Activated CD8-positive, alpha-beta memory T cell treated with anti-CD3 and anti-CD28 coated beads, Interleukin-2, amount 10 ng/mL, durations not matched to agents 7 days and 5 days (primary cell): ENCODE data around the gene GMPPB. TPM values are rescaled to one million over a fixed set of nuclear protein-coding genes. Genes with fewer than 3 reads are reported as not detected.

ENCODE experiments used
- ATAC-seq: fragments of 150-1000 bp; cut with Tn5 transposase; one replicate; pipeline ENCODE4 v1.10.0; 2021; ENCODE audit warnings: moderate library complexity
- CTCF ChIA-PET: fragments of 350-600 bp; sonication (Branson Sonifier 250); formaldehyde crosslinking; loops from one replicate; lab custom pipeline; 2021; ENCODE audit warnings: antibody characterized with exemption; lab: Charles Lee
- DNase-seq: peaks from one replicate; pipeline ENCODE4 v3.0.0-alpha.2; 2020
- H3K27ac Mint-ChIP-seq: one replicate; pipeline ENCODE4 v1.8.0; 2021; ENCODE audit warnings: mild to moderate bottlenecking, mixed read lengths
- H3K27me3 Mint-ChIP-seq: one replicate; pipeline ENCODE4 v1.8.0; 2021; ENCODE audit warnings: mixed read lengths
- H3K36me3 Mint-ChIP-seq: one replicate; pipeline ENCODE4 v1.8.0; 2021; ENCODE audit warnings: mild to moderate bottlenecking, mixed read lengths
- H3K4me1 Mint-ChIP-seq: one replicate; pipeline ENCODE4 v1.8.0; 2021; ENCODE audit warnings: mixed read lengths
- H3K4me3 Mint-ChIP-seq: one replicate; pipeline ENCODE4 v1.8.0; 2021; ENCODE audit warnings: mild to moderate bottlenecking, moderate library complexity, mixed read lengths
- H3K9me3 Mint-ChIP-seq: one replicate; pipeline ENCODE4 v1.8.0; 2022; ENCODE audit warnings: low read depth, mixed read lengths
- total RNA-seq, 2 experiments: library from RNA; stranded (reverse); gene quantifications; one replicate each; pipeline ENCODE4 v1.2.3, GENCODE V29; 2021

The GMPPB gene
- total RNA-seq, 2 experiments from 2014 or later = 46.6 to 47.9 TPM

- DNase-seq (no peak), ATAC-seq (no peak)
- H3K27me3 Mint-ChIP-seq = no peaks in the 10 kb centered on the region
- no peaks in the 10 kb centered on the region for H3K9me3 Mint-ChIP-seq
- no peak overlapping the region for H3K4me3 Mint-ChIP-seq
- H3K27ac Mint-ChIP-seq = no peak overlapping the region
- CTCF ChIA-PET = interaction anchor here (0.8 kb wide), 1 partner anchor 13 kb away, joined by 3 read pairs; no protein-coding TSS in a partner anchor
- peaks cover under 1% of the 10 kb centered on the region for H3K36me3 Mint-ChIP-seq
- peaks cover 34% of the 10 kb centered on the region for H3K4me1 Mint-ChIP-seq
These were observed 7.6 kb downstream of the GMPPB start for GRCh38 chr3:49716169-49716568.

- no peak overlapping the region for H3K27ac Mint-ChIP-seq
- ATAC-seq = no peak
- H3K9me3 Mint-ChIP-seq = no peaks in the 10 kb centered on the region
- H3K4me1 Mint-ChIP-seq = peaks cover 39% of the 10 kb centered on the region
- no peaks in the 10 kb centered on the region for H3K36me3 Mint-ChIP-seq
- no peak overlapping the region for H3K4me3 Mint-ChIP-seq
- no peaks in the 10 kb centered on the region for H3K27me3 Mint-ChIP-seq
- CTCF ChIA-PET = interaction anchor here (1.1 kb wide), 1 partner anchor 12 kb away, joined by 4 read pairs; no protein-coding TSS in a partner anchor
- no peak for DNase-seq
These were observed 8.1 kb downstream of the GMPPB start for GRCh38 chr3:49715611-49716121.

GRCh38 chr3:49714728-49715550, 8.8 kb downstream of the GMPPB start:
- Mint-ChIP-seq H3K27ac (no peak overlapping the region), H3K27me3 (no peaks in the 10 kb centered on the region), H3K4me3 (no peak overlapping the region), H3K9me3 (no peaks in the 10 kb centered on the region), H3K36me3 (no peaks in the 10 kb centered on the region), H3K4me1 (peaks cover 41% of the 10 kb centered on the region)
- CTCF ChIA-PET = interaction anchor here (1.1 kb wide), 1 partner anchor 11 kb away, joined by 4 read pairs; no protein-coding TSS in a partner anchor
- ATAC-seq (no peak), DNase-seq (no peak)

- no peak for DNase-seq
- H3K27ac Mint-ChIP-seq = peak overlapping the region; percentile 78
- no peaks in the 10 kb centered on the region for H3K27me3 Mint-ChIP-seq
- H3K4me1 Mint-ChIP-seq = peaks cover 30% of the 10 kb centered on the region
- no peaks in the 10 kb centered on the region for H3K9me3 Mint-ChIP-seq
- CTCF ChIA-PET = interaction anchor here (1.2 to 1.9 kb wide), 3 partner anchors 10 to 174 kb away, joined by 4 to 8 read pairs (median 5); no protein-coding TSS in a partner anchor
- no peak overlapping the region for H3K4me3 Mint-ChIP-seq
- ATAC-seq = no peak
- no peaks in the 10 kb centered on the region for H3K36me3 Mint-ChIP-seq
These were observed 10.2 kb downstream of the GMPPB start for GRCh38 chr3:49713336-49714105.

GRCh38 chr3:49712631-49713317, 11.0 kb downstream of the GMPPB start:
- Mint-ChIP-seq H3K27ac (peak overlapping the region; percentile 78), H3K36me3 (no peaks in the 10 kb centered on the region), H3K9me3 (no peaks in the 10 kb centered on the region), H3K27me3 (no peaks in the 10 kb centered on the region), H3K4me1 (peaks cover 28% of the 10 kb centered on the region), H3K4me3 (no peak overlapping the region)
- CTCF ChIA-PET = interaction anchor here (1.0 to 2.5 kb wide), 7 partner anchors 8 to 278 kb away, joined by 3 to 11 read pairs (median 5); partner anchors contain the start of gene AMIGO3
- ATAC-seq = peak; percentile 45
- peak; percentile 64 for DNase-seq

- CTCF ChIA-PET = interaction anchor here (0.7 to 2.5 kb wide), 9 partner anchors 8 to 279 kb away, joined by 3 to 11 read pairs (median 4); partner anchors contain the start of gene AMIGO3
- Mint-ChIP-seq H3K4me1 (peaks cover 28% of the 10 kb centered on the region), H3K27me3 (no peaks in the 10 kb centered on the region), H3K4me3 (peak overlapping the region; percentile 7), H3K36me3 (no peaks in the 10 kb centered on the region), H3K27ac (peak overlapping the region; percentile 78), H3K9me3 (no peaks in the 10 kb centered on the region)
- ATAC-seq (no peak), DNase-seq (no peak)
These were observed 11.6 kb downstream of the GMPPB start for GRCh38 chr3:49712166-49712565.

GRCh38 chr3:49711489-49711888, 12.3 kb downstream of the GMPPB start:
- H3K9me3 Mint-ChIP-seq = no peaks in the 10 kb centered on the region
- CTCF ChIA-PET = interaction anchor here (0.7 to 2.5 kb wide), 6 partner anchors 8 to 174 kb away, joined by 3 to 11 read pairs (median 4); partner anchors contain the start of gene AMIGO3
- peak; percentile 71 for DNase-seq
- peaks cover 28% of the 10 kb centered on the region for H3K4me1 Mint-ChIP-seq
- peak; percentile 50 for ATAC-seq
- no peaks in the 10 kb centered on the region for H3K36me3 Mint-ChIP-seq
- H3K27ac Mint-ChIP-seq = peak overlapping the region; percentile 78
- H3K27me3 Mint-ChIP-seq = no peaks in the 10 kb centered on the region
- H3K4me3 Mint-ChIP-seq = peak overlapping the region; percentile 0

GRCh38 chr3:49709852-49710251, 13.9 kb downstream of the GMPPB start:
- Mint-ChIP-seq H3K27ac (no peak overlapping the region), H3K9me3 (no peaks in the 10 kb centered on the region), H3K4me3 (no peak overlapping the region), H3K36me3 (no peaks in the 10 kb centered on the region), H3K4me1 (peaks cover 28% of the 10 kb centered on the region), H3K27me3 (no peaks in the 10 kb centered on the region)
- DNase-seq (no peak), ATAC-seq (no peak)
- CTCF ChIA-PET = interaction anchor here (1.0 kb wide), 1 partner anchor 10 kb away, joined by 3 read pairs; the partner anchor contains the start of gene AMIGO3

- CTCF ChIA-PET = no interaction called here
- H3K27me3 Mint-ChIP-seq = no peaks in the 10 kb centered on the region
- H3K4me3 Mint-ChIP-seq = no peak overlapping the region
- ATAC-seq (no peak), DNase-seq (no peak)
- no peak overlapping the region for H3K27ac Mint-ChIP-seq
- H3K4me1 Mint-ChIP-seq = peaks cover 15% of the 10 kb centered on the region
- no peaks in the 10 kb centered on the region for H3K9me3 Mint-ChIP-seq
- no peaks in the 10 kb centered on the region for H3K36me3 Mint-ChIP-seq
These were observed 16.7 kb downstream of the GMPPB start for GRCh38 chr3:49707113-49707480.

- CTCF ChIA-PET = no interaction called here
- Mint-ChIP-seq H3K9me3 (no peaks in the 10 kb centered on the region), H3K4me1 (peaks cover 10% of the 10 kb centered on the region), H3K4me3 (no peak overlapping the region), H3K27me3 (no peaks in the 10 kb centered on the region), H3K36me3 (no peaks in the 10 kb centered on the region), H3K27ac (no peak overlapping the region)
- DNase-seq (no peak), ATAC-seq (no peak)
These were observed 17.2 kb downstream of the GMPPB start for GRCh38 chr3:49706456-49707112.

GRCh38 chr3:49705390-49705960, 18.3 kb downstream of the GMPPB start:
- Mint-ChIP-seq H3K27me3 (no peaks in the 10 kb centered on the region), H3K4me1 (no peaks in the 10 kb centered on the region), H3K36me3 (no peaks in the 10 kb centered on the region), H3K9me3 (no peaks in the 10 kb centered on the region), H3K27ac (no peak overlapping the region), H3K4me3 (no peak overlapping the region)
- ATAC-seq (no peak), DNase-seq (no peak)
- CTCF ChIA-PET = no interaction called here

GRCh38 chr3:49704629-49705028, 19.1 kb downstream of the GMPPB start:
- H3K4me1 Mint-ChIP-seq = no peaks in the 10 kb centered on the region
- no peak overlapping the region for H3K27ac Mint-ChIP-seq
- no peak overlapping the region for H3K4me3 Mint-ChIP-seq
- DNase-seq (no peak), ATAC-seq (no peak)
- H3K27me3 Mint-ChIP-seq = no peaks in the 10 kb centered on the region
- CTCF ChIA-PET = interaction anchor here (1.1 to 5.4 kb wide), 4 partner anchors 14 to 134 kb away, joined by 3 to 24 read pairs (median 16); partner anchors contain the start of genes AMIGO3 and INKA1
- H3K36me3 Mint-ChIP-seq = no peaks in the 10 kb centered on the region
- no peaks in the 10 kb centered on the region for H3K9me3 Mint-ChIP-seq
